Caco-2 (cell line): ENCODE data around the gene CELA1. TPM values are rescaled to one million over a fixed set of nuclear protein-coding genes. Genes with fewer than 3 reads are reported as not detected.
A peak's percentile ranks its signal among the peaks of the same experiment; 100 is the strongest.

Experiments
- BruUV-seq: library from RNA; stranded (reverse); fragments of 400-500 nt; replicated peaks from 2 replicates; lab custom pipeline; 2021; lab: Mats Ljungman, UMichigan
- CTCF ChIA-PET: fragments of 300-600 bp; sonication (Branson Sonifier 250); formaldehyde crosslinking; loops from one replicate; lab custom pipeline; 2022; ENCODE audit warnings: antibody characterized with exemption; lab: Charles Lee
- POLR2A ChIA-PET: fragments of 300-600 bp; sonication (Branson Sonifier 250); formaldehyde crosslinking; loops from one replicate; lab custom pipeline; 2022; ENCODE audit warnings: antibody characterized with exemption; lab: Charles Lee
- DNase-seq, 2 experiments: peaks; one replicate each; pipeline versions ENCODE4 v3.0.0 to v3.0.0-alpha.2; 2020 to 2022
- H3K27me3 ChIP-seq: replicated peaks from 2 replicates; pipeline ENCODE4 v1.6.0; 2011; ENCODE audit warnings: low read length; ENCODE audit not compliant: control insufficient read depth, insufficient read depth
- H3K36me3 ChIP-seq: 2 replicates; pipeline ENCODE4 v1.5.1; 2011; ENCODE audit warnings: low read length; ENCODE audit not compliant: control insufficient read depth, insufficient read depth
- H3K4me1 ChIP-seq: fragments of 250-450 bp; sonication (Bioruptor Pico); 2 replicates; pipeline ENCODE4 v1.5.1; 2020; ENCODE audit warnings: mild to moderate bottlenecking
- H3K4me3 ChIP-seq: 2 replicates; pipeline ENCODE4 v1.5.1; 2011; ENCODE audit warnings: low read depth, mild to moderate bottlenecking, control low read depth, low read length
- H3K9me3 ChIP-seq: fragments of 250-450 bp; sonication (Bioruptor Pico); 2 replicates; pipeline ENCODE4 v1.5.1; 2020; ENCODE audit warnings: mild to moderate bottlenecking, moderate library complexity
- H3K27ac Mint-ChIP-seq: one replicate; pipeline ENCODE4 v1.8.0; 2022; ENCODE audit warnings: mixed read lengths; ENCODE audit not compliant: unreplicated experiment
- H3K27me3 Mint-ChIP-seq: one replicate; pipeline ENCODE4 v1.8.0; 2022; ENCODE audit warnings: mixed read lengths; ENCODE audit not compliant: insufficient read depth, unreplicated experiment
- H3K36me3 Mint-ChIP-seq: one replicate; pipeline ENCODE4 v1.8.0; 2022; ENCODE audit warnings: mild to moderate bottlenecking, mixed read lengths; ENCODE audit not compliant: insufficient read depth, unreplicated experiment
- H3K4me1 Mint-ChIP-seq: one replicate; pipeline ENCODE4 v1.8.0; 2022; ENCODE audit warnings: low read depth, mixed read lengths; ENCODE audit not compliant: unreplicated experiment
- H3K4me3 Mint-ChIP-seq: one replicate; pipeline ENCODE4 v1.8.0; 2022; ENCODE audit warnings: mild to moderate bottlenecking, moderate library complexity, mixed read lengths; ENCODE audit not compliant: unreplicated experiment
- H3K9me3 Mint-ChIP-seq: one replicate; pipeline ENCODE4 v1.8.0; 2022; ENCODE audit warnings: mixed read lengths; ENCODE audit not compliant: unreplicated experiment
- intact Hi-C: fragments of 100-400 bp; cut with micrococcal nuclease; formaldehyde crosslinking; loops from one replicate; pipeline ENCODE4 v1.10.0; 2022; ENCODE audit not compliant: unreplicated experiment
- total RNA-seq: library from RNA; stranded (reverse); gene quantifications from 2 replicates; pipeline ENCODE4 v1.2.3, GENCODE V29; 2022
- TF ChIP-seq, protein P1 (sequence below), 2 experiments: fragments of 200-600 bp in 1 of 2; IDR thresholded peaks; 1 replicate in 1 of 2; 2 replicates in 1 of 2; pipeline versions ENCODE4 v1.5.1 to v1.8.0; 2011 to 2022; ENCODE audit warnings: antibody characterized with exemption in 1 of 2, control low read depth in 1 of 2, inconsistent platforms in 1 of 2, low read depth in 1 of 2, low read length in 1 of 2, mild to moderate bottlenecking in 1 of 2, moderate library complexity in 1 of 2; ENCODE audit not compliant: insufficient read depth in 1 of 2, severe bottlenecking in 1 of 2, unreplicated experiment in 1 of 2

CELA1 gene
- total RNA-seq, 1 experiment from 2014 or later = not detected

DNA sequence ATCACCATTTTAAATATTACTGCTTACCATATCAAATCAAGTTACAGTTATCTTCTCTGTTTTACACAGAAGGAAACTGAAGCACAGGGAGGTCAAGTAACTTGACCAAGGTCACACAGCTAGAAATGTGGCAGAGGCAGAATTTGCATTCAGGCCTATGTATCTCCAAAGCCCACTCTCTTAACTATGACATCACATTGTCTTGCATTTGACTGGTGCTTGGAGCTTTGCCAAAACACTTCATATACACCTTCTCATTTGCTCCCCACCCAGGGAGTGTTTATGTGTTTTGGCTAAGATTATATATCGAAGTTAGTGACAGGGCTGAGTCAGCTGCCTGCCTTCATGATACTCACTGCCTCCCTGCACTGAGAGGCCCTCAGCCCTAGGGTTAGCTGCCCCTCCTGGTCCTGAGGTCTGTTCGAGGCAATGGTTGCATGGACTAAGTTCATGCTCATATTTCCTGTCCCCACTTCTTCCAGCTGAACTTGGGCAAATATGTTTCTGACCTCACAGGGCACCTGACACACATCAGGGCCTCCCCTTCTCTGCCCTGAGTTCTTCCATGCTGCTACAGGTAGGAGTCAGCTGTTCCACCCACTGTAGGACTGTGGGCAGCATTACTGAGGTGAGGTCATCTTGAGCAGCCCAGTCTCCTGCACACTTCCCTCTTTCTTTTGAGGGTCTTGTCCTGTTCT is 43.0 kb upstream of the CELA1 start:
- Mint-ChIP-seq H3K9me3 (no peaks in the 10 kb centered on the region), H3K4me1 (peaks cover 48% of the 10 kb centered on the region), H3K4me3 (peak overlapping the region; percentile 83), H3K27ac (peak overlapping the region; percentile 99), H3K36me3 (peaks cover 58% of the 10 kb centered on the region), H3K27me3 (no peaks in the 10 kb centered on the region)
- Histone ChIP-seq H3K4me1 (peaks cover 37% of the 10 kb centered on the region), H3K9me3 (no peaks in the 10 kb centered on the region), H3K27me3 (no peaks in the 10 kb centered on the region), H3K36me3 (no peaks in the 10 kb centered on the region; the same call in 1 of the 2 replicates), H3K4me3 (no peak overlapping the region)
- CTCF ChIA-PET = interaction anchor here (0.5 to 1.2 kb wide), 3 partner anchors 11 to 915 kb away, joined by 3 to 4 read pairs (median 3); no protein-coding TSS in a partner anchor
- DNase-seq = no peak
- TF ChIP-seq, protein P1, sequence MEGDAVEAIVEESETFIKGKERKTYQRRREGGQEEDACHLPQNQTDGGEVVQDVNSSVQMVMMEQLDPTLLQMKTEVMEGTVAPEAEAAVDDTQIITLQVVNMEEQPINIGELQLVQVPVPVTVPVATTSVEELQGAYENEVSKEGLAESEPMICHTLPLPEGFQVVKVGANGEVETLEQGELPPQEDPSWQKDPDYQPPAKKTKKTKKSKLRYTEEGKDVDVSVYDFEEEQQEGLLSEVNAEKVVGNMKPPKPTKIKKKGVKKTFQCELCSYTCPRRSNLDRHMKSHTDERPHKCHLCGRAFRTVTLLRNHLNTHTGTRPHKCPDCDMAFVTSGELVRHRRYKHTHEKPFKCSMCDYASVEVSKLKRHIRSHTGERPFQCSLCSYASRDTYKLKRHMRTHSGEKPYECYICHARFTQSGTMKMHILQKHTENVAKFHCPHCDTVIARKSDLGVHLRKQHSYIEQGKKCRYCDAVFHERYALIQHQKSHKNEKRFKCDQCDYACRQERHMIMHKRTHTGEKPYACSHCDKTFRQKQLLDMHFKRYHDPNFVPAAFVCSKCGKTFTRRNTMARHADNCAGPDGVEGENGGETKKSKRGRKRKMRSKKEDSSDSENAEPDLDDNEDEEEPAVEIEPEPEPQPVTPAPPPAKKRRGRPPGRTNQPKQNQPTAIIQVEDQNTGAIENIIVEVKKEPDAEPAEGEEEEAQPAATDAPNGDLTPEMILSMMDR (IDR thresholded peaks at IDR 0.05; ENCODE audit: insufficient read depth in 1 of 2, low read depth in 1 of 2, low read length in 1 of 2, severe bottlenecking in 1 of 2, unreplicated experiment in 1 of 2) = no peak
- POLR2A ChIA-PET = no interaction called here
- BruUV-seq = no TSS peak
- intact Hi-C loops = no loop called here

- Histone ChIP-seq H3K36me3 (no peaks in the 10 kb centered on the region; the same call in 1 of the 2 replicates), H3K4me3 (no peak overlapping the region), H3K9me3 (no peaks in the 10 kb centered on the region), H3K4me1 (peaks cover 31% of the 10 kb centered on the region), H3K27me3 (no peaks in the 10 kb centered on the region)
- H3K27me3 Mint-ChIP-seq = no peaks in the 10 kb centered on the region
- POLR2A ChIA-PET = interaction anchor here (0.5 kb wide), 1 partner anchor 151 kb away, joined by 3 read pairs; no protein-coding TSS in a partner anchor
- H3K4me1 Mint-ChIP-seq = peaks cover 46% of the 10 kb centered on the region
- TF ChIP-seq, protein P1 (IDR thresholded peaks at IDR 0.05; ENCODE audit: insufficient read depth in 1 of 2, low read depth in 1 of 2, low read length in 1 of 2, severe bottlenecking in 1 of 2, unreplicated experiment in 1 of 2) = no peak
- CTCF ChIA-PET = interaction anchor here (0.5 to 0.9 kb wide), 2 partner anchors 11 to 915 kb away, joined by 3 read pairs; no protein-coding TSS in a partner anchor
- peak overlapping the region; percentile 83 for H3K4me3 Mint-ChIP-seq
- intact Hi-C loops = no loop called here
- no TSS peak for BruUV-seq
- H3K36me3 Mint-ChIP-seq = peaks cover 61% of the 10 kb centered on the region
- no peak for DNase-seq
- no peaks in the 10 kb centered on the region for H3K9me3 Mint-ChIP-seq
- peak overlapping the region; percentile 54 for H3K27ac Mint-ChIP-seq
These were observed 42.4 kb upstream of the CELA1 start for GRCh38 chr12:51388846-51389245.

DNA sequence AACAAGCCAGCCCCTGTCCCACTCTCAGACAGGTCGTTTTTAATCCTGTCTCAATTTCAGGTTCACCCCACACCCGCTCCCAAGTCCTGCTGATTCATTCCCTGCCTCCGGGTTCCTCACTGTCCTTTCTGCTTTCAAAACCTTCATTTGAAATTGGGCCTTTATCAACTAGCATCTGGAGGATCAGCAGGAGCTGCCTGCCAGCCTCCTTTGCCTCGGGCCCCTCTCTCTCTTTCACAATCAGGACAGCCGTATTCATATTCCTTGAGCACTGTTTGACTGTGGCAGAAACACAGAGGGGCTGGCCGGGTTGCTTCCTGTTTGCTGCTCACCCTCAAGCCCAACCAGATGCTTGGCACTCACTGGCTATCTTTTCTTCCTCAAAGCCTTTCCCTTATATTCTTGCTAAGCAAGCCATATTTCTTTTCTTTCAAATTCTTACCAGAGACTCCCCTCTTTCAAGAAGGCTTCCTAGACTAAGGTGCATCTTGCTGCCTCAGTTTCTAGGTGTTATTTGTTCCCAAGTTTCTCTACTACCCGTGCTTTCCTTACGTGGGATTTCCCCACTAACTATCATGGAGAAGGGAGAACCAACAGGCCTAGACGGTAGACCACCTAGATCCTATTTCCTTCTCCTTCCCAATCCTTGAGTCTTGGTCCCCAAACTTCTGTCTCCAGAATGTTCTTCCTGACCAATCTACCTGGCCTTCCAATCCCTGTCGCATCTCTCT is 41.8 kb upstream of the CELA1 start:
- CTCF ChIA-PET = no interaction called here
- Mint-ChIP-seq H3K27me3 (no peaks in the 10 kb centered on the region), H3K4me1 (peaks cover 40% of the 10 kb centered on the region), H3K4me3 (peak overlapping the region; percentile 83), H3K36me3 (peaks cover 61% of the 10 kb centered on the region), H3K27ac (peak overlapping the region; percentile 54), H3K9me3 (no peaks in the 10 kb centered on the region)
- TF ChIP-seq, protein P1 (IDR thresholded peaks at IDR 0.05; ENCODE audit: insufficient read depth in 1 of 2, low read depth in 1 of 2, low read length in 1 of 2, severe bottlenecking in 1 of 2, unreplicated experiment in 1 of 2) = no peak
- H3K27me3 ChIP-seq = no peaks in the 10 kb centered on the region
- intact Hi-C loops = no loop called here
- BruUV-seq = no TSS peak
- peaks cover under 1% of the 10 kb centered on the region; the same call in 1 of the 2 replicates for H3K36me3 ChIP-seq
- peaks cover 25% of the 10 kb centered on the region for H3K4me1 ChIP-seq
- POLR2A ChIA-PET = interaction anchor here (0.5 kb wide), 1 partner anchor 150 kb away, joined by 3 read pairs; no protein-coding TSS in a partner anchor
- H3K4me3 ChIP-seq = no peak overlapping the region
- DNase-seq = no peak
- no peaks in the 10 kb centered on the region for H3K9me3 ChIP-seq
